Pancreas (tissue), 10 donors: ENCODE results near the gene AKAP1. TPM values are rescaled to one million over a fixed set of nuclear protein-coding genes. Genes with fewer than 3 reads are reported as not detected.

ENCODE experiments used
- ATAC-seq, 4 donors: fragments of 200-7000 bp; cut with Tn5 transposase; one replicate each; pipeline versions ENCODE4 v1.8.0 to v1.9.1; 2020; ENCODE audit warnings: mild to moderate bottlenecking in 4 of 4, moderate library complexity in 4 of 4
- DNase-seq, 6 donors: peaks; one replicate each; pipeline ENCODE4 v3.0.0-alpha.2; 2020
- FAIRE-seq: peaks from 2 replicates; lab custom pipeline; 2012; peaks lifted over from hg19 to GRCh38; lab: Jason Lieb, UNC
- H3K27ac ChIP-seq, 4 donors: fragments of 200-600 bp; sonication (generic); 1 replicate in 3 of 4; 2 replicates in 1 of 4; pipeline versions ENCODE4 v1.5.0 to v1.8.0; 2020
- H3K27me3 ChIP-seq, 4 donors: fragments of 200-600 bp; one replicate each; pipeline ENCODE4 v1.8.0; 2021
- H3K36me3 ChIP-seq, 3 donors: fragments of 200-600 bp; sonication (generic) in 1 of 3; one replicate each; pipeline versions ENCODE4 v1.5.0 to v1.8.0; 2020 to 2021
- H3K4me1 ChIP-seq, 3 donors: fragments of 200-600 bp; one replicate each; pipeline ENCODE4 v1.8.0; 2021
- H3K4me3 ChIP-seq, 4 donors: fragments of 200-600 bp; sonication (generic) in 2 of 4; one replicate each; pipeline versions ENCODE4 v1.5.0 to v1.8.0; 2020 to 2021
- H3K9me3 ChIP-seq, 4 donors: fragments of 200-600 bp; one replicate each; pipeline ENCODE4 v1.8.0; 2021
- CTCF ChIP-seq, 4 donors: fragments of 200-600 bp; sonication (generic) in 3 of 4; IDR thresholded peaks; one replicate each; pipeline versions ENCODE4 v1.5.0 to v1.8.0; 2021; ENCODE audit warnings: antibody characterized with exemption in 4 of 4
- WGBS, 2 donors: extraction: QIAGEN DNeasy Blood & Tissue Kit; methylation state at CpG; one replicate each; pipeline ENCODE4 v1.1.7; 2013; 5-methylcytosine and 5-hydroxymethylcytosine counted together
- intact Hi-C, 3 donors: fragments of 100-400 bp; cut with DNase I; formaldehyde crosslinking; loops; one replicate each; pipeline versions ENCODE4 v1.11.1 to v1.14.2; 2022
- polyA plus RNA-seq, 2 donors: library from polyadenylated mRNA; stranded (reverse); fragments of 200-250 nt; gene quantifications; one replicate each; pipeline ENCODE4 v1.2.3, GENCODE V29; 2013
- total RNA-seq, 6 donors: library from RNA; stranded (reverse); fragmentation: NEBNext Ultra II Directional in 4 of 6; extraction: Animal tissue kit (Norgen Biotek cat#: 25700) in 4 of 6; gene quantifications; one replicate each; pipeline versions ENCODE4 v1.2.1 to v1.2.4, GENCODE V29; 2021 to 2023
- donor health status: healthy with polysubstance abuse.
- donor health status: DM: no; HTN: no; CAD: no; lungs with moderate emphysema.
- donor health status: DM: no; HTN: no; CAD: no.
- donor health status: control.
- donor health status: control.
- donor health status: Bipolar disorder and iron deficiency.
- donor health status: DM: yes; HTN: yes; CAD: no.
- donor health status: DM: no; HTN: no; CAD: no.
- donor health status: DM: no; HTN: no; CAD: no.
- donor health status: DM: yes; HTN: yes; CAD: no.

Gene AKAP1
- total and polyA plus RNA-seq, 8 donors = 9.8 to 23.8 (median 15.3) TPM

- no peak for TF ChIP-seq CTCF (IDR thresholded peaks at IDR 0.05)
- no peak overlapping the region for H3K27ac ChIP-seq
- H3K4me1 ChIP-seq = peaks cover 21 to 25% (median 21%) of the 10 kb centered on the region in 3 donors
- H3K9me3 ChIP-seq = no peaks in the 10 kb centered on the region
- H3K27me3 ChIP-seq = no peaks in the 10 kb centered on the region
- intact Hi-C loops = no loop called here
- FAIRE-seq (no peak), ATAC-seq (no peak), DNase-seq (no peak)
- 47% methylated on average over 4 of the region's 4 CpGs for WGBS, 2 donors
- H3K36me3 ChIP-seq = no peaks in the 10 kb centered on the region
- no peak overlapping the region for H3K4me3 ChIP-seq
Observed at GRCh38 chr17:57090560-57091185, 5.6 kb downstream of the AKAP1 start.

GRCh38 chr17:57091186-57091618, 6.2 kb downstream of the AKAP1 start:
- DNase-seq (peak in 2 of 6 donors; percentile 48 to 51), ATAC-seq (peak; percentile 31 to 66 (median 46)), FAIRE-seq (no peak)
- H3K9me3 ChIP-seq = no peaks in the 10 kb centered on the region
- TF ChIP-seq CTCF (IDR thresholded peaks at IDR 0.05) = no peak
- H3K27ac ChIP-seq = no peak overlapping the region
- peaks cover 21 to 25% (median 21%) of the 10 kb centered on the region in 3 donors for H3K4me1 ChIP-seq
- WGBS, 2 donors = 19 to 20% methylated on average over 5 of the region's 5 CpGs
- intact Hi-C loops = no loop called here
- no peaks in the 10 kb centered on the region for H3K27me3 ChIP-seq
- H3K36me3 ChIP-seq = no peaks in the 10 kb centered on the region
- H3K4me3 ChIP-seq = no peak overlapping the region

- Histone ChIP-seq H3K27me3 (no peaks in the 10 kb centered on the region), H3K4me1 (peaks cover 18 to 21% (median 21%) of the 10 kb centered on the region in 3 donors), H3K36me3 (no peaks in the 10 kb centered on the region), H3K9me3 (no peaks in the 10 kb centered on the region), H3K4me3 (no peak overlapping the region), H3K27ac (no peak overlapping the region)
- 58 to 64% methylated on average over 2 of the region's 2 CpGs for WGBS, 2 donors
- intact Hi-C loops = no loop called here
- ATAC-seq (peak in 3 of 4 donors; percentile 12 to 34 (median 24)), FAIRE-seq (no peak), DNase-seq (no peak)
- TF ChIP-seq CTCF (IDR thresholded peaks at IDR 0.05) = no peak
Observed at GRCh38 chr17:57092171-57092570, 7.1 kb downstream of the AKAP1 start.

- FAIRE-seq (no peak), ATAC-seq (no peak), DNase-seq (no peak)
- WGBS, 2 donors = 86 to 91% methylated on average over 8 of the region's 8 CpGs
- H3K36me3 ChIP-seq = no peaks in the 10 kb centered on the region
- H3K4me3 ChIP-seq = no peak overlapping the region
- TF ChIP-seq CTCF (IDR thresholded peaks at IDR 0.05) = no peak
- peaks cover 21 to 24% (median 23%) of the 10 kb centered on the region in 3 donors for H3K4me1 ChIP-seq
- no peaks in the 10 kb centered on the region for H3K9me3 ChIP-seq
- no peaks in the 10 kb centered on the region for H3K27me3 ChIP-seq
- intact Hi-C loops = no loop called here
- H3K27ac ChIP-seq = no peak overlapping the region
Observed at GRCh38 chr17:57092779-57093178, 7.7 kb downstream of the AKAP1 start.
